SK-N-SH treated with all-trans-retinoic acid at 6 μM for 48 hours (cell line): ENCODE data around the gene NOTCH2.

Experiments
- ARNTL ChIP-seq: fragments of 450-650 bp; formaldehyde crosslinking; IDR thresholded peaks from 2 replicates; pipeline ENCODE4 v1.5.0; 2020; ENCODE audit warnings: low read depth, mild to moderate bottlenecking, moderate library complexity, borderline replicate concordance
- GLIS3 ChIP-seq: fragments of 250-450 bp; sonication (Bioruptor Pico); IDR thresholded peaks from 2 replicates; pipeline ENCODE4 v1.5.0; 2020; ENCODE audit warnings: mild to moderate bottlenecking, moderate library complexity
- TCF4 ChIP-seq: fragments of 250-450 bp; sonication (Bioruptor Pico); IDR thresholded peaks from 2 replicates; pipeline ENCODE4 v1.8.0; 2021; ENCODE audit warnings: mild to moderate bottlenecking, moderate library complexity, borderline replicate concordance
- TOX ChIP-seq: fragments of 250-450 bp; sonication (Bioruptor Pico); IDR thresholded peaks from 2 replicates; pipeline ENCODE4 v1.8.0; 2021; ENCODE audit warnings: mild to moderate bottlenecking, moderate library complexity, borderline replicate concordance
- TF ChIP-seq, protein P1 (sequence below): fragments of 250-450 bp; sonication (Bioruptor Pico); IDR thresholded peaks from 2 replicates; pipeline ENCODE4 v1.8.0; 2020; ENCODE audit warnings: mild to moderate bottlenecking, moderate library complexity, borderline replicate concordance
- TF ChIP-seq, protein P2 (sequence below): fragments of 250-450 bp; sonication (Bioruptor Pico); IDR thresholded peaks from 2 replicates; pipeline ENCODE4 v1.5.0; 2020; ENCODE audit warnings: mild to moderate bottlenecking, moderate library complexity
- TF ChIP-seq, protein P3 (sequence below): fragments of 250-450 bp; sonication (Bioruptor Pico); IDR thresholded peaks from 2 replicates; pipeline ENCODE4 v1.5.1; 2020; ENCODE audit warnings: low read depth, mild to moderate bottlenecking, moderate library complexity

DNA sequence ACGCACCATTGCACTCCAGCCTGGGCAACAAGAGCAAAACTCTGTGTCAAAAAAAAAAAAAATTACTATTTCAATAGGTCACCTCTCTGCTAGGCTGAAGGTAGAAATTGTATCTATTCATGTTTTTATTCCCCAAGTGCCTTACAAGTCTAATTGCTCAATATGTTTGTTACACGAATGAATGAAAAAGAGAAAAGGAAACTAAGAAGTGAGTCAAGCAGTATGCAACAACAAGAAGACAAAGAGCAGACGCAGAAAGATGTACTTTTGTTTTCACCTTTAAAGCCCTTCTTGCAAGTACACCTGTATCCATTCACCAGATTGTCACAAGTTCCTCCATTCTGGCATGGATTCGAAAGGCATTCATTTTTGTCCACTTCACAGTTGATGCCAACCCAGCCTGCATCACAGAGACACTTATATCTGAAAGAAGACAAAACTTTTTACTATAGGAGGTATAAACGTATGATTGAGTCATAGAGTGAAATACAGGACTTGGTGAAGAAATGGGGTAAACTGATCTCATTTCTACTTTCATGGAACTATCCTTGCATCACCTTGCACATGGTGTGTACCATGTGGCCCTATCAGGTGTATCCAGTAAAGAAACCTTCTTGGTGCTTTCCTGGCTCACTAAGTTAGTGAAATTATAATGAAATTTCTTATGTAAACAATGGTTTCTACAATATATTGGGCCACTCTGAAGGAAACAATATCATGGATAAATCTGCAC, 116.0 kb downstream of the NOTCH2 start:
- TF ChIP-seq ARNTL (CRISPR knock-in tag) (no peak), TOX (CRISPR knock-in tag) (no peak), TCF4 (CRISPR knock-in tag) (no peak), GLIS3 (no peak)
- TF ChIP-seq, protein P1, sequence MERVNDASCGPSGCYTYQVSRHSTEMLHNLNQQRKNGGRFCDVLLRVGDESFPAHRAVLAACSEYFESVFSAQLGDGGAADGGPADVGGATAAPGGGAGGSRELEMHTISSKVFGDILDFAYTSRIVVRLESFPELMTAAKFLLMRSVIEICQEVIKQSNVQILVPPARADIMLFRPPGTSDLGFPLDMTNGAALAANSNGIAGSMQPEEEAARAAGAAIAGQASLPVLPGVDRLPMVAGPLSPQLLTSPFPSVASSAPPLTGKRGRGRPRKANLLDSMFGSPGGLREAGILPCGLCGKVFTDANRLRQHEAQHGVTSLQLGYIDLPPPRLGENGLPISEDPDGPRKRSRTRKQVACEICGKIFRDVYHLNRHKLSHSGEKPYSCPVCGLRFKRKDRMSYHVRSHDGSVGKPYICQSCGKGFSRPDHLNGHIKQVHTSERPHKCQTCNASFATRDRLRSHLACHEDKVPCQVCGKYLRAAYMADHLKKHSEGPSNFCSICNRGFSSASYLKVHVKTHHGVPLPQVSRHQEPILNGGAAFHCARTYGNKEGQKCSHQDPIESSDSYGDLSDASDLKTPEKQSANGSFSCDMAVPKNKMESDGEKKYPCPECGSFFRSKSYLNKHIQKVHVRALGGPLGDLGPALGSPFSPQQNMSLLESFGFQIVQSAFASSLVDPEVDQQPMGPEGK (CRISPR knock-in tag), result no peak
- TF ChIP-seq, protein P2, sequence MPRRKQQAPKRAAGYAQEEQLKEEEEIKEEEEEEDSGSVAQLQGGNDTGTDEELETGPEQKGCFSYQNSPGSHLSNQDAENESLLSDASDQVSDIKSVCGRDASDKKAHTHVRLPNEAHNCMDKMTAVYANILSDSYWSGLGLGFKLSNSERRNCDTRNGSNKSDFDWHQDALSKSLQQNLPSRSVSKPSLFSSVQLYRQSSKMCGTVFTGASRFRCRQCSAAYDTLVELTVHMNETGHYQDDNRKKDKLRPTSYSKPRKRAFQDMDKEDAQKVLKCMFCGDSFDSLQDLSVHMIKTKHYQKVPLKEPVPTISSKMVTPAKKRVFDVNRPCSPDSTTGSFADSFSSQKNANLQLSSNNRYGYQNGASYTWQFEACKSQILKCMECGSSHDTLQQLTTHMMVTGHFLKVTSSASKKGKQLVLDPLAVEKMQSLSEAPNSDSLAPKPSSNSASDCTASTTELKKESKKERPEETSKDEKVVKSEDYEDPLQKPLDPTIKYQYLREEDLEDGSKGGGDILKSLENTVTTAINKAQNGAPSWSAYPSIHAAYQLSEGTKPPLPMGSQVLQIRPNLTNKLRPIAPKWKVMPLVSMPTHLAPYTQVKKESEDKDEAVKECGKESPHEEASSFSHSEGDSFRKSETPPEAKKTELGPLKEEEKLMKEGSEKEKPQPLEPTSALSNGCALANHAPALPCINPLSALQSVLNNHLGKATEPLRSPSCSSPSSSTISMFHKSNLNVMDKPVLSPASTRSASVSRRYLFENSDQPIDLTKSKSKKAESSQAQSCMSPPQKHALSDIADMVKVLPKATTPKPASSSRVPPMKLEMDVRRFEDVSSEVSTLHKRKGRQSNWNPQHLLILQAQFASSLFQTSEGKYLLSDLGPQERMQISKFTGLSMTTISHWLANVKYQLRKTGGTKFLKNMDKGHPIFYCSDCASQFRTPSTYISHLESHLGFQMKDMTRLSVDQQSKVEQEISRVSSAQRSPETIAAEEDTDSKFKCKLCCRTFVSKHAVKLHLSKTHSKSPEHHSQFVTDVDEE (CRISPR knock-in tag), result no peak
- TF ChIP-seq, protein P3, sequence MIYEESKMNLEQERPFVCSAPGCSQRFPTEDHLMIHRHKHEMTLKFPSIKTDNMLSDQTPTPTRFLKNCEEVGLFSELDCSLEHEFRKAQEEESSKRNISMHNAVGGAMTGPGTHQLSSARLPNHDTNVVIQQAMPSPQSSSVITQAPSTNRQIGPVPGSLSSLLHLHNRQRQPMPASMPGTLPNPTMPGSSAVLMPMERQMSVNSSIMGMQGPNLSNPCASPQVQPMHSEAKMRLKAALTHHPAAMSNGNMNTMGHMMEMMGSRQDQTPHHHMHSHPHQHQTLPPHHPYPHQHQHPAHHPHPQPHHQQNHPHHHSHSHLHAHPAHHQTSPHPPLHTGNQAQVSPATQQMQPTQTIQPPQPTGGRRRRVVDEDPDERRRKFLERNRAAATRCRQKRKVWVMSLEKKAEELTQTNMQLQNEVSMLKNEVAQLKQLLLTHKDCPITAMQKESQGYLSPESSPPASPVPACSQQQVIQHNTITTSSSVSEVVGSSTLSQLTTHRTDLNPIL (CRISPR knock-in tag), result no peak
